ENCODE data around the gene MANEA.

DNA sequence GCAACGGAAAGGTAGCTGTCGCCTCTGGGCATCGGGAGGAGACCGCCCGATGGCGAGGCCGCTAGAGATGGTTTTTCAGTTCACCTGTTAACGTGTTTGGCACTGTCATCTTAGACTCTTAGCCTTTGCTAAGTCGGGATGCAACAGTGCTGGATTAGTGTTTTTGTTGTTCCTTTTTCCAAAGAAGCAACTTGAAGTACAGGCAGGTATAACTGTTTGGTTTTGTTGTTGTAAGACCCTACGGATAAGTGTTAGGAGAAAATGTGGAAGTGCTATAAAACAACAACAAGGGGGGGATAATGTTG is 723 bp downstream of the MANEA start:
- TF ChIP-seq EZH2phosphoT487 (IDR thresholded peaks at IDR 0.05; ENCODE audit: insufficient read depth, low read depth) (no peak), EZH2 (IDR thresholded peaks at IDR 0.05; ENCODE audit: insufficient read depth, poor library complexity, severe bottlenecking) (no peak)
